HG03097 (cell line): Measurements from ENCODE around the gene RWDD3.

Experiments
- ATAC-seq: cut with Tn5 transposase; IDR thresholded peaks from one replicate; pipeline ENCODE4 v1.9.1; 2021; ENCODE audit not compliant: unreplicated experiment, low FRiP score

Gene RWDD3

DNA sequence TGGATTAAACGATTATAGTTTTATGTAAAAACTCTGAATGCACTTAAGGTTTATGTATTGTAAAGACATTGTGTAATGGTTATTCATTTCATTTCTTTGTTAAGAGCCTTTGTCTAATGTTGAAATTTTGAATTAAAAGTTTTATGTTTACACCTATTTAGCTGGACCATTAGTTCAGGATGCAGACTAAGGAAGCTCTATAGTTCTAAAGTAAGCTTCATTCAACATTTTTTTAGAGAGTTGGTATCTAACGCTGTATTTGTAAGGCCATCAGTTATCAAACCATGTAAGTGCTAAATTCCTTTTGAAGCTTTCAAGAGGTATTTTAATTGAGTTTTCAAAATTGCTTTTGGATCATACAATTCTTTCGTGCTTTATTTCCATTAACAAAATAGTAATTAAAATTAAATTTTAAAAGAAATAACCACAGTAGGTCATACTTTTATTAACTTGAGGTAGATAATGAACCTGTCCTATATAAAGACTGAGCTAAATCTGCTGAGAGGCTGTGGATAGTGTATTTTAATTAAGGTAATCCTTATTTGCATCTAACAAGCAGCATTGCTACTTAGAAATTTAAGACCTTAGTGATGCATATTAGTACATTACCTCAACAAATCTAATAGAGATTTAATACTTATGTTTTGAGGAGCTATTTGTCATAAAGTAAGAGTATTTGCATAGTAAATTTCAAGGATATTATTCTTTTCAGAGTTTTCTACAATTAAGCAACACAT, 47.9 kb downstream of the RWDD3 start:
- no peak for ATAC-seq

DNA sequence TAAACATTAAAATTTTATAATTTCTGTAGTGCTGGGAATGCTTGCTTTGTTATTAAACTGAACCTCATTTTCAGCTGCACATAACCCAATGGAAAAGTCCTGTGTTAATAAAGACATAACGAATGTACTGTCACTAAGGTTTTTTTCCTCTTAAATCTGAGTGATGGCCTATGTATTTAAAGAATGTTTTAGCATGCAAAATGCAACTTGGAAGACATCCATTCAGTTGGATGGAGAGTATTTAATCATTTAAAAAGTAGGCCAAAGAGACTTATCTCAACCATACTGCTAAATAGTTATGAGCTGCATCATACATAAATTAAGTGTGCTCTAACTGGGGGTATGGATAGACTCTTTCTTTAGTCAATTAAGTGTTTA, 48.5 kb downstream of the RWDD3 start:
- ATAC-seq = no peak

DNA sequence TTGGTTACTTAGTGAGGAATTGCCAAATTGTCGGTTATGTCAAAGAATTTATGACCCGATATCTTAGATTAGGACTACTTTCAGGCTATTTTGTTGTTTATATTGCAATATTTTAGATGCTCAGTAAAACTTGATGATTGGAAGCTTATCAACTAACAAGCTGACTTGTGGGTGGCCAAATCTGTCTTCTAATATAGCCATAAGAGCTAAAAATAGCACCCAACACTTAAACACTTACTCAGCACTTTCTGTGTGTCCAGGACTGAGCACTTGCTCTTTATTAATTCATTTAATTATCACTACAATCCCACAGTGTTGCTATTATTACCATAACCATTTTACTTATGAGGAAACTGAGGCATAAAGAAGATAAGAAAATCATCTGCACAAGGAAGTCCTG, 50.4 kb downstream of the RWDD3 start:
- no peak for ATAC-seq

DNA sequence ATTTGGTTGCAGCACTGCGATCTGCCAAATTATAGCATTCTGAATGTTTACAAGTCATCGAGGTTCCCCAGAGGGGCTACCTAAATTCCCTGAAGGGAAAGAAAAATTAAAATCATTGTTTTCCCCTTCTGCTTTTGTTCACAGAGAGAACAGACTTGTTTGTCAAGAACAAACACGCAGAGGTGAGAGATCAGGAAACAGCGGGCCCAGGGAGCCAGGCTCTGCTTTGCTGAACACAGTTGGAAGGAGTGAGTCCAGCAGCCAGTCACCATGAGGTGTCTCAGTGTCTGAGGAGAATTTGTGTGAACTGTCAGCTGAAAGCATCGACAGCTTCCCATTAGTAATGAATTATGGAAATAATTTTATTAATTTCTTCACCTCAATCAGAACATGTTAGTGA, 52.5 kb downstream of the RWDD3 start:
- no peak for ATAC-seq

DNA sequence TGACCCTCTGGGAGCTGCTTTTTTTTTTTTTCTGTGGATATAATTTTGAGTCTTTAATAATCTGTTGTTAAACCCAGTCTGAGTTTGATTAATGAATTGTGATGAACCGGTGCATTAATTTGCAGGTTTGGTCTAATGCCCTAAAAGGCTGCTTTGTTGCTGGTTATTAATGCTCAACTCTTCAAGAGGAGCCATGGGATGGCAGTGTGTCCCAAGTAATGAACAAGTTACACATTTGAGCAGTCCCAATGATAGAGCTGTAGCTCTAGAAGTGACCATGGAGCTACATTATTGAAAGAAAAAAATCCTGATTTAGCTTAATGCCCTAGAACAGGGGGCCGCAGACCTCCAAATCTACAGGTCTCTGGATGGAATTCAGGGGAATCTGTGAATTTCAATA, 53.1 kb downstream of the RWDD3 start:
- ATAC-seq = no peak

DNA sequence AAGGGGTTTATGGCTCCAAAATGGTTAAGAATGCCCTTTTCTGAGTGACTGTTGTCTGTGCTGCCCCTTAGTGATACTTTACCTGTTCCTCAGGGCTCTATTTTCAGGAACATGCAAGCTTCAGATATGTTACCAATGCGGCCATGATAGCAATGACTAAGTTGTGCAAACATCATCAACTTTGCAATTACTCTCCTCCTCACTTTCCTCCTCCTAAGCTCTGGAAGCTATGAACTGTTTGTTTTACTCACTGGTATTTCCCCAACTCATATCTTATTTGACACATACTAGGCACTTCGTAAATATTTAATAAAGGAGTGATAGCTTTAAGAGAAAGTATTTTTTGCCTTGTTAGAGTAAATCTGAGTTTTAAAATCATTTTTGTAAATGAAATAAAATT, 53.8 kb downstream of the RWDD3 start:
- no peak for ATAC-seq
